KG1 (cell line): ENCODE results near the gene GPR6.

ENCODE experiments used
- DNase-seq: peaks from one replicate; lab custom pipeline; 2025; lab: John Stamatoyannopoulos, UW

The GPR6 gene

GRCh38 chr6:109978174-109979032 lies at the start of gene GPR6:
Gene GPR6, plus strand, starts transcription at chr6:109978311. Its CDS starts 802 bp downstream, at chr6:109979113.
- DNase-seq, result peak; percentile 7

- no peak for DNase-seq
Observed at GRCh38 chr6:109934293-109934692, 43.8 kb upstream of the GPR6 start.

GRCh38 chr6:109939654-109940053 lies 38.5 kb upstream of the GPR6 start:
- DNase-seq, result no peak

- DNase-seq, result no peak
Observed at GRCh38 chr6:109944448-109944847, 33.7 kb upstream of the GPR6 start.

- no peak for DNase-seq
Observed at GRCh38 chr6:109945091-109945490, 33.0 kb upstream of the GPR6 start.

GRCh38 chr6:109946979-109947378 lies 31.1 kb upstream of the GPR6 start:
- no peak for DNase-seq

GRCh38 chr6:109949281-109950065 lies 28.6 kb upstream of the GPR6 start:
- no peak for DNase-seq

- DNase-seq, result no peak
Observed at GRCh38 chr6:109955491-109955890, 22.6 kb upstream of the GPR6 start.

GRCh38 chr6:109958626-109959025 lies 19.5 kb upstream of the GPR6 start:
- DNase-seq, result no peak

- DNase-seq, result no peak
Observed at GRCh38 chr6:109961611-109962041, 16.5 kb upstream of the GPR6 start.

- no peak for DNase-seq
Observed at GRCh38 chr6:109962271-109962670, 15.8 kb upstream of the GPR6 start.

GRCh38 chr6:109963598-109964170 lies 14.4 kb upstream of the GPR6 start:
- DNase-seq, result no peak

- DNase-seq, result no peak
Observed at GRCh38 chr6:109964949-109965348, 13.2 kb upstream of the GPR6 start.

- no peak for DNase-seq
Observed at GRCh38 chr6:109966299-109966698, 11.8 kb upstream of the GPR6 start.

- DNase-seq, result no peak
Observed at GRCh38 chr6:109977791-109978173, 329 bp upstream of the GPR6 start.

- DNase-seq, result no peak
Observed at GRCh38 chr6:109979033-109979921, 1.2 kb downstream of the GPR6 start.

- DNase-seq, result no peak
Observed at GRCh38 chr6:109984410-109984809, 6.3 kb downstream of the GPR6 start.

- DNase-seq, result no peak
Observed at GRCh38 chr6:109987196-109987595, 9.1 kb downstream of the GPR6 start.

GRCh38 chr6:109991201-109992101 lies 13.3 kb downstream of the GPR6 start:
- DNase-seq, result no peak

GRCh38 chr6:109998159-109998785 lies 20.2 kb downstream of the GPR6 start:
- no peak for DNase-seq
